GM21360 (cell line): ENCODE results near the gene MKNK1.

Source experiments
- ATAC-seq: cut with Tn5 transposase; IDR thresholded peaks from one replicate; pipeline ENCODE4 v1.9.1; 2021; ENCODE audit warnings: mild to moderate bottlenecking, moderate library complexity; ENCODE audit not compliant: unreplicated experiment

MKNK1 gene

GRCh38 chr1:46525253-46525983 is 78.7 kb downstream of the MKNK1 start:
- no peak for ATAC-seq

GRCh38 chr1:46524843-46525242 is 79.2 kb downstream of the MKNK1 start:
- no peak for ATAC-seq

- ATAC-seq = no peak
Observed at GRCh38 chr1:46523496-46524353, 80.3 kb downstream of the MKNK1 start.

GRCh38 chr1:46522969-46523320 is 81.1 kb downstream of the MKNK1 start:
- no peak for ATAC-seq

GRCh38 chr1:46522184-46522968 is 81.7 kb downstream of the MKNK1 start:
- ATAC-seq = no peak

- no peak for ATAC-seq
Observed at GRCh38 chr1:46521414-46521813, 82.7 kb downstream of the MKNK1 start.

- ATAC-seq = no peak
Observed at GRCh38 chr1:46520063-46520911, 83.8 kb downstream of the MKNK1 start.

GRCh38 chr1:46519209-46519608 is 84.9 kb downstream of the MKNK1 start:
- ATAC-seq = no peak

GRCh38 chr1:46517932-46518498 is 86.1 kb downstream of the MKNK1 start:
- no peak for ATAC-seq

- no peak for ATAC-seq
Observed at GRCh38 chr1:46517010-46517600, 87.0 kb downstream of the MKNK1 start.

- no peak for ATAC-seq
Observed at GRCh38 chr1:46516200-46516950, 87.7 kb downstream of the MKNK1 start.

GRCh38 chr1:46515576-46515975 is 88.5 kb downstream of the MKNK1 start:
- no peak for ATAC-seq

- no peak for ATAC-seq
Observed at GRCh38 chr1:46513536-46513935, 90.5 kb downstream of the MKNK1 start.

- ATAC-seq = no peak
Observed at GRCh38 chr1:46512792-46513190, 91.3 kb downstream of the MKNK1 start.

- ATAC-seq = no peak
Observed at GRCh38 chr1:46512135-46512791, 91.8 kb downstream of the MKNK1 start.

- no peak for ATAC-seq
Observed at GRCh38 chr1:46510998-46511365, 93.1 kb downstream of the MKNK1 start.

GRCh38 chr1:46510341-46510997 is 93.6 kb downstream of the MKNK1 start:
- no peak for ATAC-seq

- no peak for ATAC-seq
Observed at GRCh38 chr1:46508757-46509156, 95.3 kb downstream of the MKNK1 start.
